ENCODE results near the gene OBSCN. TPM values are rescaled to one million over a fixed set of nuclear protein-coding genes. Genes with fewer than 3 reads are reported as not detected.
"Not testable (repeated sequence)": the region's sequence is repeated elsewhere in the genome, so short reads cannot be mapped to it uniquely, and the experiment has no call there.

The OBSCN gene
- total RNA-seq, 1 donor: 13.0 TPM

- H3K4me3 ChIP-seq (ENCODE audit: low read depth, low read length): no peak overlapping the region
- no peak for DNase-seq (ENCODE audit: low read depth)
- peak; percentile 5 for TF ChIP-seq CTCF (IDR thresholded peaks at IDR 0.05; ENCODE audit: insufficient read depth, low read depth, low read length)
These were observed 9.9 kb downstream of the OBSCN start for GRCh38 chr1:228217551-228218344.

- DNase-seq (ENCODE audit: low read depth): no peak
- no peak overlapping the region for H3K4me3 ChIP-seq (ENCODE audit: low read depth, low read length)
- TF ChIP-seq CTCF (IDR thresholded peaks at IDR 0.05; ENCODE audit: insufficient read depth, low read depth, low read length): no peak
These were observed 10.8 kb downstream of the OBSCN start for GRCh38 chr1:228218513-228219244.

GRCh38 chr1:228219245-228219961 lies 11.6 kb downstream of the OBSCN start:
- no peak for DNase-seq (ENCODE audit: low read depth)
- H3K4me3 ChIP-seq (ENCODE audit: low read depth, low read length): no peak overlapping the region
- TF ChIP-seq CTCF (IDR thresholded peaks at IDR 0.05; ENCODE audit: insufficient read depth, low read depth, low read length): no peak

GRCh38 chr1:228219962-228220780 lies 12.3 kb downstream of the OBSCN start:
- no peak for DNase-seq (ENCODE audit: low read depth)
- TF ChIP-seq CTCF (IDR thresholded peaks at IDR 0.05; ENCODE audit: insufficient read depth, low read depth, low read length): no peak
- H3K4me3 ChIP-seq (ENCODE audit: low read depth, low read length): no peak overlapping the region

- not testable (repeated sequence) for DNase-seq (ENCODE audit: low read depth); H3K4me3 ChIP-seq (ENCODE audit: low read depth, low read length)
These were observed 13.3 kb downstream of the OBSCN start for GRCh38 chr1:228221097-228221496.

- no peak for DNase-seq (ENCODE audit: low read depth)
- H3K4me3 ChIP-seq (ENCODE audit: low read depth, low read length): no peak overlapping the region
- TF ChIP-seq CTCF (IDR thresholded peaks at IDR 0.05; ENCODE audit: insufficient read depth, low read depth, low read length): no peak
These were observed 14.7 kb downstream of the OBSCN start for GRCh38 chr1:228222548-228222947.
